ENCODE data around the gene DCAF8.

DNA sequence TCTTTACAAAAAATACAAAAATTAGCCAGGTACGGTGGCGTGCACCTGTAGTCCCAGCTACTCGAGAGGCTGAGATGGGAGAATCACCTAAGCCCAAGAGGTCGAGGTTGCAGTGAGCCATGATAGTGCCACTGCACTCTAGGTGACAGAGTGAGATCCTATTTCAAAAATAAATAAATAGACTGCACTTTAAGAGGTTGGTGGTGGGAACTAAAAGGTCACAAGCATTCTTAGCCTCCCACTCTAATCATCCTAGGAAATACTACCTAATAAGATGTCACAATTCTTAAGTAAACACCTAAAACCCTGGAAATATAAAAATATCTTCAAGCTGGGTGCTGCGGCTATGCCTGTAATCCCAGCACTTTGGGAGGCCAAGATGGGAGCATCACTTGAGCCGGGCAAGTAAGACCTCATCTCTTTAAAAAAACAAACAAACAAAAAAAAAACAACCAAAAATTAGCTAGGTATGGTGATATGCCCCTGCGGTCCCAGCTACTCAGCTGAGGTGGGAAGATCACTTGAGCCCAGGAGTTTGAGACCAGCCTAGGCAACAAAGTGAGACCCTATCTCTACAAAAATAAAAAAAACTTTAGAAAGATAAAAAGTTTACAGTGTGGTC is 4.1 kb downstream of the DCAF8 start:
- TF ChIP-seq CTCF (conservative IDR thresholded peaks at IDR 0.05; ENCODE audit: low read length): no peak
- no peak for TF ChIP-seq EZH2phosphoT487 (IDR thresholded peaks at IDR 0.05; ENCODE audit: borderline replicate concordance)

All from Loucy (cell line).